Panc1 (cell line): ENCODE results near the gene USP49. TPM values are rescaled to one million over a fixed set of nuclear protein-coding genes. Genes with fewer than 3 reads are reported as not detected.
"Not testable (repeated sequence)": the region's sequence is repeated elsewhere in the genome, so short reads cannot be mapped to it uniquely, and the experiment has no call there.

Source experiments
- ATAC-seq: fragments of 200-7000 bp; cut with Tn5 transposase; 2 replicates; pipeline ENCODE4 v1.9.1; 2020; ENCODE audit warnings: mild to moderate bottlenecking, moderate library complexity
- Bru-seq: library from RNA; stranded (reverse); fragments of 400-500 nt; gene quantifications from one replicate; lab custom pipeline; 2021; lab: Mats Ljungman, UMichigan
- BruChase-seq, 2 experiments: library from RNA; stranded (reverse); fragments of 400-500 nt; gene quantifications; one replicate each; lab custom pipeline; 2021; lab: Mats Ljungman, UMichigan
- BruUV-seq: library from RNA; stranded (reverse); fragments of 400-500 nt; replicated peaks from 2 replicates; lab custom pipeline; 2021; lab: Mats Ljungman, UMichigan
- CTCF ChIA-PET: fragments of 300-600 bp; sonication (Branson Sonifier 250); formaldehyde crosslinking; loops from one replicate; lab custom pipeline; 2022; ENCODE audit warnings: antibody characterized with exemption; lab: Charles Lee
- POLR2A ChIA-PET: fragments of 300-600 bp; sonication (Branson Sonifier 250); formaldehyde crosslinking; loops from one replicate; lab custom pipeline; 2022; ENCODE audit warnings: antibody characterized with exemption; lab: Charles Lee
- DNase-seq: peaks from one replicate; pipeline ENCODE4 v3.0.0-alpha.2; 2010; ENCODE audit warnings: low read depth, low spot score
- H3K27ac ChIP-seq: 2 replicates; pipeline ENCODE4 v1.5.1; 2011; ENCODE audit warnings: mild to moderate bottlenecking, low read length, inconsistent platforms
- H3K27me3 ChIP-seq: fragments of 200-500 bp; sonication (Bioruptor generic); 2 replicates; pipeline ENCODE4 v1.6.0; 2014; ENCODE audit warnings: low read length, inconsistent platforms; ENCODE audit not compliant: control insufficient read depth, insufficient read depth
- H3K36me3 ChIP-seq: fragments of 200-500 bp; sonication (Bioruptor generic); 2 replicates; pipeline ENCODE4 v1.5.1; 2014; ENCODE audit warnings: inconsistent platforms, mild to moderate bottlenecking, low read length, moderate library complexity; ENCODE audit not compliant: control insufficient read depth, insufficient read depth
- H3K4me1 ChIP-seq: 2 replicates; pipeline ENCODE4 v1.5.1; 2011; ENCODE audit warnings: inconsistent platforms, mild to moderate bottlenecking, low read length, moderate library complexity; ENCODE audit not compliant: control insufficient read depth, insufficient read depth
- H3K4me3 ChIP-seq, 2 experiments: 2 replicates each; pipeline ENCODE4 v1.5.1; 2011 to 2012; ENCODE audit warnings: low read depth in 2 of 2, low read length in 2 of 2, mild to moderate bottlenecking in 2 of 2, inconsistent platforms in 1 of 2, moderate library complexity in 1 of 2
- H3K9me3 ChIP-seq: fragments of 200-500 bp; sonication (Bioruptor generic); 2 replicates; pipeline ENCODE4 v1.5.1; 2014; ENCODE audit warnings: low read depth, mild to moderate bottlenecking, inconsistent platforms, low read length, moderate library complexity; ENCODE audit not compliant: control insufficient read depth, insufficient read depth
- POLR2AphosphoS5 ChIP-seq: IDR thresholded peaks from 2 replicates; pipeline ENCODE4 v1.6.1; 2012; ENCODE audit warnings: mild to moderate bottlenecking, low read depth, low read length, moderate library complexity
- SIN3A ChIP-seq: IDR thresholded peaks from 2 replicates; pipeline ENCODE4 v1.6.1; 2012; ENCODE audit warnings: low read depth, mild to moderate bottlenecking, low read length, moderate library complexity, borderline replicate concordance; ENCODE audit not compliant: insufficient read depth
- TCF7L2 ChIP-seq: IDR thresholded peaks from 2 replicates; pipeline ENCODE4 v1.6.1; 2011; ENCODE audit warnings: mild to moderate bottlenecking, low read depth, low read length, inconsistent platforms
- in situ Hi-C: cut with HindIII; loops from 2 replicates; pipeline ENCODE4 v1.10.0; 2016; ENCODE audit warnings: low sequenced_read_pairs, low pct_unique_long_range_greater_than_20kb
- intact Hi-C: fragments of 100-400 bp; cut with micrococcal nuclease; formaldehyde crosslinking; loops from one replicate; pipeline ENCODE4 v1.10.0; 2022; ENCODE audit not compliant: unreplicated experiment
- long read RNA-seq: library from polyadenylated mRNA; unstranded; transcript quantifications from one replicate; pipeline ENCODE4 v2.0.0, GENCODE V29; 2021; ENCODE audit not compliant: unreplicated experiment
- polyA plus RNA-seq: library from polyadenylated mRNA; unstranded; fragments of >200 nt; gene quantifications from one replicate; pipeline ENCODE4 v1.2.1, GENCODE V29; 2012; ENCODE audit warnings: missing spikeins; ENCODE audit not compliant: insufficient read length
- total RNA-seq: library from RNA; stranded (reverse); gene quantifications from one replicate; pipeline ENCODE4 v1.2.1, GENCODE V29; 2021; ENCODE audit not compliant: unreplicated experiment
- TF ChIP-seq, protein P1 (sequence below): fragments of 450-650 bp; IDR thresholded peaks from 2 replicates; pipeline ENCODE4 v1.5.1; 2017; ENCODE audit warnings: mild to moderate bottlenecking
- TF ChIP-seq, protein P2 (sequence below), 2 experiments: IDR thresholded peaks; 2 replicates each; pipeline ENCODE4 v1.6.1; 2011 to 2012; ENCODE audit warnings: low read depth in 2 of 2, control low read depth in 1 of 2, low read length in 1 of 2, mild to moderate bottlenecking in 1 of 2, moderate library complexity in 1 of 2; ENCODE audit not compliant: insufficient read depth in 1 of 2

USP49 gene
- total RNA-seq (5.4 TPM), Bru-seq, nascent RNA (percentile 56 among the genes with signal in this experiment), BruChase-seq, experiment 1, labeled RNA remaining after a 2-hour chase (percentile 56 among the genes with signal in this experiment), BruChase-seq, experiment 2, labeled RNA remaining after a 6-hour chase (percentile 55 among the genes with signal in this experiment)
- polyA plus RNA-seq, result 2.3 TPM
- long read RNA-seq, partial matches to known transcripts, result 0 of 4 reads
- long read RNA-seq, other reads (novel, unspliced or antisense), result 4 of 4 reads

DNA sequence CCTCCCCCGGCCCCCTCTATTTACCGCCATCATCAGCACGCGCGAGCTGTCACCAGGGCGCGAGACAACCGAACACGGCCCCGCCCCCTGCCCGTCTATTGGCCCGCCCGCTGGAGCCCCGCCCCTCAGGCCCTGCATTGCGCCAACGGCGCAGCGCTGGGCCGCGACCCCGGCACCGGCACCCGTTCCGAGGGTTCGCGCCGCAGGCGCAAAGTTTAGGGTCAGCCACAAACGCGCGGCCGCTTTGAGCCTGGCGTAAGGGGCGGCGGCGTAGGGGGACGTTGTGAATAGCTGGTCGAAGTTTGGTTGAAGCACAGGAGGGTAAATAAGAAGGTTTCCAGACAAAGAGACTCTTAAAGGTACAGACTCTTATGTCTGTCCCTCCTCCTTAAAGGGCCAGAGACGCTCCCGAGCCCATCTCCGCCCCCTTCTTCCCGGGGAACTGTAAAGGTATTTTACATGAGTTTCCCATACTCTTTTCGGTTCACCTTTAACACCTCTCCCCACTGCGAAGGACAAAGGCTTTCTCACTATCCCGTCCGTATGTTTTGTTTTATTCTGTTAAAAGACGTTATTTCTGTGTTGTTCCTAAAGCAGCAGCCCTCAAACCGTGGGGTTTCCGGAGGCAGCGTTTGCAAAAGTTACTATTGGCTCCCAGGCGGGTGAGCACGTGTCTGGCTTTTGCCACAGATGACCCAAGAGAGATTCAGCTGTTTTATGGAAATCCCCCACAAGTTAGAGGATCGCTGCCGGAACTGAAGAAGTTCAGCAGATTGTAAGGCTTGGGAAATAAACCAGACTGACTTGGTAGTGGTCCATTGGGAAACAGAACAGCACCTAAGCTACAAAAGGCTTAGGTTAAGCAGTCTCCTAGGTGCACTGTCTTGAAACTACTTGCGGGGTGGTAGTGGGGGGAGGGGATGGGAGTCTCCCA, at the start of gene USP49:
Gene USP49 (minus strand): TSS at position 76 of the 934 bp plus-strand sequence. CDS start 88,392 bp downstream, outside the sequence.
- H3K9me3 ChIP-seq, result no peaks in the 10 kb centered on the region
- no TSS peak for BruUV-seq
- peak within 1 kb of the TSS; percentile 80 for H3K27ac ChIP-seq
- intact Hi-C loops (no loop called here), in situ Hi-C loops (no loop called here)
- no peak for DNase-seq
- no peaks in the 10 kb centered on the region for H3K36me3 ChIP-seq
- H3K4me3 ChIP-seq, result peak within 1 kb of the TSS; percentile 63 to 79
- POLR2A ChIA-PET, result interaction anchor here (0.6 kb wide), 4 partner anchors 21 to 1015 kb away, joined by 3 to 8 read pairs (median 4); no protein-coding TSS in a partner anchor
- no peaks in the 10 kb centered on the region for H3K27me3 ChIP-seq
- peaks cover 6% of the 10 kb centered on the region for H3K4me1 ChIP-seq
- TF ChIP-seq TCF7L2, result peak; percentile 83
- peak; percentile 68 for TF ChIP-seq POLR2AphosphoS5
- TF ChIP-seq, protein P1, sequence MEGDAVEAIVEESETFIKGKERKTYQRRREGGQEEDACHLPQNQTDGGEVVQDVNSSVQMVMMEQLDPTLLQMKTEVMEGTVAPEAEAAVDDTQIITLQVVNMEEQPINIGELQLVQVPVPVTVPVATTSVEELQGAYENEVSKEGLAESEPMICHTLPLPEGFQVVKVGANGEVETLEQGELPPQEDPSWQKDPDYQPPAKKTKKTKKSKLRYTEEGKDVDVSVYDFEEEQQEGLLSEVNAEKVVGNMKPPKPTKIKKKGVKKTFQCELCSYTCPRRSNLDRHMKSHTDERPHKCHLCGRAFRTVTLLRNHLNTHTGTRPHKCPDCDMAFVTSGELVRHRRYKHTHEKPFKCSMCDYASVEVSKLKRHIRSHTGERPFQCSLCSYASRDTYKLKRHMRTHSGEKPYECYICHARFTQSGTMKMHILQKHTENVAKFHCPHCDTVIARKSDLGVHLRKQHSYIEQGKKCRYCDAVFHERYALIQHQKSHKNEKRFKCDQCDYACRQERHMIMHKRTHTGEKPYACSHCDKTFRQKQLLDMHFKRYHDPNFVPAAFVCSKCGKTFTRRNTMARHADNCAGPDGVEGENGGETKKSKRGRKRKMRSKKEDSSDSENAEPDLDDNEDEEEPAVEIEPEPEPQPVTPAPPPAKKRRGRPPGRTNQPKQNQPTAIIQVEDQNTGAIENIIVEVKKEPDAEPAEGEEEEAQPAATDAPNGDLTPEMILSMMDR, result no peak
- TF ChIP-seq, protein P2, sequence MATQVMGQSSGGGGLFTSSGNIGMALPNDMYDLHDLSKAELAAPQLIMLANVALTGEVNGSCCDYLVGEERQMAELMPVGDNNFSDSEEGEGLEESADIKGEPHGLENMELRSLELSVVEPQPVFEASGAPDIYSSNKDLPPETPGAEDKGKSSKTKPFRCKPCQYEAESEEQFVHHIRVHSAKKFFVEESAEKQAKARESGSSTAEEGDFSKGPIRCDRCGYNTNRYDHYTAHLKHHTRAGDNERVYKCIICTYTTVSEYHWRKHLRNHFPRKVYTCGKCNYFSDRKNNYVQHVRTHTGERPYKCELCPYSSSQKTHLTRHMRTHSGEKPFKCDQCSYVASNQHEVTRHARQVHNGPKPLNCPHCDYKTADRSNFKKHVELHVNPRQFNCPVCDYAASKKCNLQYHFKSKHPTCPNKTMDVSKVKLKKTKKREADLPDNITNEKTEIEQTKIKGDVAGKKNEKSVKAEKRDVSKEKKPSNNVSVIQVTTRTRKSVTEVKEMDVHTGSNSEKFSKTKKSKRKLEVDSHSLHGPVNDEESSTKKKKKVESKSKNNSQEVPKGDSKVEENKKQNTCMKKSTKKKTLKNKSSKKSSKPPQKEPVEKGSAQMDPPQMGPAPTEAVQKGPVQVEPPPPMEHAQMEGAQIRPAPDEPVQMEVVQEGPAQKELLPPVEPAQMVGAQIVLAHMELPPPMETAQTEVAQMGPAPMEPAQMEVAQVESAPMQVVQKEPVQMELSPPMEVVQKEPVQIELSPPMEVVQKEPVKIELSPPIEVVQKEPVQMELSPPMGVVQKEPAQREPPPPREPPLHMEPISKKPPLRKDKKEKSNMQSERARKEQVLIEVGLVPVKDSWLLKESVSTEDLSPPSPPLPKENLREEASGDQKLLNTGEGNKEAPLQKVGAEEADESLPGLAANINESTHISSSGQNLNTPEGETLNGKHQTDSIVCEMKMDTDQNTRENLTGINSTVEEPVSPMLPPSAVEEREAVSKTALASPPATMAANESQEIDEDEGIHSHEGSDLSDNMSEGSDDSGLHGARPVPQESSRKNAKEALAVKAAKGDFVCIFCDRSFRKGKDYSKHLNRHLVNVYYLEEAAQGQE (IDR thresholded peaks at IDR 0.05; ENCODE audit: insufficient read depth in 1 of 2, low read depth in 2 of 2, low read length in 1 of 2), result no peak
- 0 out of 2 replicates have a peak, but pooled peaks have one; percentile 66 for TF ChIP-seq SIN3A
- CTCF ChIA-PET, result interaction anchor here (0.5 to 1.0 kb wide), 3 partner anchors 25 to 46 kb away, joined by 3 to 7 read pairs (median 6); partner anchors contain the start of genes BYSL and MED20
- ATAC-seq, result peak; percentile 97

DNA sequence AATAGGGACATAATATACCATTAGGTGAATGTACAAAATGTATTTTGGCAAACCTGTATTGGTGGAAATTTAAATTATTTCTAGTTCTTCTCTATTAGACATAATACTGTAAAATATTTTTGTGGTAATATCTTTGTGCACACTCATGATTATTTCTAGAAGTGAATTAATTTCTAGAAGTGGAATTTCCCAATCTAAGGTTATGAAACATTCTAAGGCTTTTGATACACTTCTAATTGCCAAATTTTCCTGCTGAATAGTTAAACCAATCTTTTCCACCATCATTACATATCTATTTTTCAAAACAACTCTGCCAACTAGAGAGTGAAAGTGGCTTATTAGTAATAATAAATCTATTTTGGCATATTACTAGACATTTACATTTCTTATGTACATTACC, 48.3 kb upstream of the USP49 start:
- in situ Hi-C loops (no loop called here), intact Hi-C loops (no loop called here)
- Histone ChIP-seq H3K4me1 (peaks cover 24% of the 10 kb centered on the region), H3K36me3 (no peaks in the 10 kb centered on the region), H3K9me3 (no peaks in the 10 kb centered on the region), H3K27ac (no peak overlapping the region), H3K27me3 (no peaks in the 10 kb centered on the region), H3K4me3 (no peak overlapping the region)
- CTCF ChIA-PET, result no interaction called here
- no peak for DNase-seq
- POLR2A ChIA-PET, result interaction anchor here (0.6 to 1.4 kb wide), 3 partner anchors 23 to 849 kb away, joined by 3 to 4 read pairs (median 3); partner anchors contain the start of genes BYSL and MED20
- ATAC-seq, result no peak
- TF ChIP-seq TCF7L2, result no peak
- TF ChIP-seq, protein P1, result no peak
- TF ChIP-seq SIN3A, result no peak
- TF ChIP-seq POLR2AphosphoS5, result no peak
- TF ChIP-seq, protein P2 (IDR thresholded peaks at IDR 0.05; ENCODE audit: insufficient read depth in 1 of 2, low read depth in 2 of 2, low read length in 1 of 2), result no peak
- BruUV-seq, result no TSS peak

DNA sequence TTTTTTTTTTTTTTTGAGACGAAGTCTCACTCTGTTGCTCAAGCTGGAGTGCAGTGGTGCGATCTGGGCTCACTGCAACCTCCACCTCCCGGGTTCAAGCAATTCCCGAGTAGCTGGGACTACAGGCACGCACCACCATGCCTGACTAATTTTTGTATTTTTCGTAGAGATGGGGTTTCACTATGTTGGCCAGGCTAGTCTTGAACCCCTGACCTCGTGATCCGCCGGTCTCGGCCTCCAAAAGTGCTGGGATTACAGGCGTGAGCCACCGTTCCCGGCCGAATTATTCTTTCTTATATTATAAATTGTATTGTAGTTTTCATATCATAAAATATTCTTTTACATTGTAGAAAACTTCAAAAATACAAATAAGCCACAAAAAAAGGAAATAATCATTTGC, 47.7 kb upstream of the USP49 start:
- in situ Hi-C loops, H3K36me3 ChIP-seq, H3K9me3 ChIP-seq, BruUV-seq, H3K27me3 ChIP-seq, ATAC-seq, intact Hi-C loops, DNase-seq, H3K4me3 ChIP-seq: not testable (repeated sequence)
- ChIA-PET CTCF (interaction anchor here (0.6 kb wide), 2 partner anchors 22 to 27 kb away, joined by 3 to 9 read pairs; no protein-coding TSS in a partner anchor), POLR2A (interaction anchor here (1.4 kb wide), 1 partner anchor 22 kb away, joined by 4 read pairs; the partner anchor contains the start of genes BYSL and MED20)
- peak overlapping the region; percentile 83 for H3K27ac ChIP-seq
- peaks cover 24% of the 10 kb centered on the region for H3K4me1 ChIP-seq
